HG02571 (cell line): ENCODE measurements around the gene AGBL5.

Source experiments
- ATAC-seq: cut with Tn5 transposase; IDR thresholded peaks from one replicate; pipeline ENCODE4 v1.9.1; 2021; ENCODE audit warnings: mild to moderate bottlenecking, moderate library complexity; ENCODE audit not compliant: unreplicated experiment

Gene AGBL5

DNA sequence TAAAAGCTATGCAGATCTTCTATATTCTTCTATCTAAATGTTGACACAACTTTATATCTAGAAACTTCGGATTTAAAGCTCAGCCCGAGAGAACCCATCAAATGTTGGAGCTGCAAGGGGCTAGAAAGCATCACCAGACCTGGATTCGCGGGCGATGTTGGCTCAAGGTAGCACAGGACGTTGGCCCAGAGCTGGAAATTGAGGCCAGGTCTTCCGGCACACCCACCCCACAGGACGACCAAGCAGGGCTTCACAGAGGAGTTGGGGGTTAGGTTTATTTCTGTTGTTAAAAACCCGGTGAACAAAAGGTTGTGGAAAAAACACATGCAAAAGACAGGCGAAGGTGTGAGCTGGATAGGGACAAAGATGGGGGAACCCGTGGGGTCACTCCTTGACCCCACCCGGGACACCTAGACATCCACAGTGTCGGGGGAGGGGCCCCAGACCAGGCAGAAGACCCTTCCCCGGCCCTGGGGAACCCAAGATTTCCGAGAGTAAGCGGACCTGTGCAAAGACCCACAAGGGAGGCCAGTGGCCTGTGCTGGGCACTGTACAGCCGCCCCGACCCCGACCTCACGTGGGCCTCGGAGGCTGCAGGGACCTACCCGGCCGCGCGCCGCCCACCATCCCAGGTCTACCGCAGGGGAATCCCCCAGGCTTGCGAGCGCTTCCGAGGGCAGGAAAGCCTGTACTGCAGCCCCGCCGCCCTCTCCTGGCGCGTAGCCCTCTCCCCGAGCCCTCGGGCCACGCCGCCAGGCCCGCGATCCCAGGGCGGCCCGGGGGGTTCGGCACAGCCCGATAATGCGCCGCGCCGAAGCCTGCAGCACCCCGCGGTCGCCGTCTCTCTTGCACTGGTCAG is 1.8 kb upstream of the AGBL5 start:
- peak; percentile 21 for ATAC-seq

DNA sequence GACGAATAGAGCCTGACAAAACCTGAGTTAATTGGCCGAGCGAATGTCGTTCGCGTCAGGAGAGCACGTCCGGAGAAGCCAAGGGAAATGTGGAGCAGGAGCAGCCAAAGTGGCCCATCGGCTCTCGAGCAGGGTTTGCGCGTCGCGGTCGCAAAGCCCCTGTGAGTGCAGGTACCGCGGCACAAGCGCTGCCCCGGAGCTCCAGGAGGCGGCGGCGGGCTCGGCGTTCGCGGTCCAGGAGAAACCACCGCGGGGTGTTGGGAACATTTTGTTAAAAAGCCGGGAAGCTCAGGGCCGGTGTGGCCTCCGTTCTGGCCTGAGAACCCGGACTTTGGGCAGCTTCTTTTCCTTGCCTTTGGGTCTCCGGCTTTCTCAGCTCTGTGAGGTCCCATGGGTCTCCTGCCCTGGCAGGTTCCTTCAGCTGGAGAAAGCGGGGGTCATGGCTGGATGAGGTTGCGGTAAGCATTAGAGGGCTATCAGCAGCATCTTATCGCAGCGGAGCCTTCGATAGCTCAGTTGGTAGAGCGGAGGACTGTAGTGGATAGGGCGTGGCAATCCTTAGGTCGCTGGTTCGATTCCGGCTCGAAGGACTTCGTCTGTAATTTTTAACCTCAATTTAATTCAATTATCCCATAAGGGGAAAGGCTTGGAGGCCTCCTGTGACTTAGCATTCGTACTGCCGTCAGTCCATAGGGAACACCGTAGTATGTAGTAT is 1.0 kb upstream of the AGBL5 start:
- peak; percentile 46 for ATAC-seq

DNA sequence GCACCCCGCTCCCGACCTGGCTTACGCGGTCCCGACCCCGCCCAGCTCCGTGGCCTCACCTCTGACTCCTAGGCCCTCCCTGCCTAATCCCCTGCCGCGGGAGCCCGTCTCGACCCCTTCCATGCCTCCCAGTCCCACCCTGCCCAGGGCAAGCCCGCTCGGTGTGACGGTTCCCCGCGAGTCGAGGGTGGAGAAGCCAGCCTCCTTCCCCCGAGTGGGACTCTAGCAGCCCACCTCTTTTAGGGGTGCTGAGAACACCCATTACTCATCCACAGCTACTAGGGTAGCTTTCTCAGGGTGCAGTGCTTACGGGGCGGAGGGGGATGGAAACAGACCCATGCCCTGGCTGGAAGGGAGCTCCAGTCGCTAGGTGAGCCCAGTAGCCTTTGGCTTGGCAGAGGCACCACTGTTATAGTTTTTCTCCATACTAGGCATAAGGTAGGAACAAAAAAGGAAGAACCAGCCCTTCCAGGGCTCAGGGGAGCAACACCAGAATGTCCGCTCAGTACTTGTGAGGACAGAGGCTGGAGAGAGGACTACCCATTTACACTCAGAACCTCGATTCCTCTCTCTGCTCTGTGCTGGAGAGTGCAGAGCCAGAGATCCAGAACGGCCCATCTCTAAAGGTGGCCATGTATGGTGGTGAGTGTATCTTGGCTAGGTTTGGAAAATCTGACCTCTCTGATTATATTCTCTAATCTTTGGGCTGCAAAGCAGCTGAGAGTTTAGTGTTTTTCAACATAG is 606 bp downstream of the AGBL5 start:
- no peak for ATAC-seq

DNA sequence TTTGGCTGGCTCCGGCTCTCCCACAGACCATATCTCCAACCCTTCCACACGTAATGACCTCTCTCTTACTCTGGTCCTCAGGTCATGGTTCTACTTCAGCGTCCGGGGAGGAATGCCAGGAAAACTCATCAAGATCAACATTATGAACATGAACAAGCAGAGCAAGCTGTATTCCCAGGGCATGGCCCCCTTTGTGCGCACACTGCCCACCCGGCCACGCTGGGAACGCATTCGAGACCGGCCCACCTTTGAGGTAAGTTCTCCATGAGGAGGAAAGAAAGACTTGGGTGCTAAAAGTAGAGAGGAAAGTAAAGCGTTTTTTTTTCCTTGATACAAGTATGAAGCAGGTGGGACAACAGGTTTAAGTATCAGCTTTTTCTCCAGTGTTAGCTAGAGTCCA is 1.9 kb downstream of the AGBL5 start:
- no peak for ATAC-seq

DNA sequence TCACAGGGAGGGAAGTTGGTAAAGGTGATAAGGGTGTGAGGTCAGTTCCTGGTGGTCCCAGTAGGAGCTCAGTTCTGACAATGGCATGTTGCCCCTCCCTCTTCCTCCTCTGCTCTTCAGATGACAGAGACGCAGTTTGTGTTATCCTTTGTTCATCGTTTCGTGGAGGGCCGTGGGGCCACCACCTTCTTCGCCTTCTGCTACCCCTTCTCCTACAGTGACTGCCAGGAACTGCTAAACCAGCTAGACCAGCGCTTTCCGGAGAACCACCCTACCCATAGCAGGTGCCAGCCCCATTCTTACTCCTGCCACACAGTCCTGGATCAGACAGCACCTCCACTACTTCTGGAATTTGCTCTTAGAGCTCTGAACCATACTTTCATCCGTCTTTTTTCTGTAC is 2.3 kb downstream of the AGBL5 start:
- no peak for ATAC-seq

DNA sequence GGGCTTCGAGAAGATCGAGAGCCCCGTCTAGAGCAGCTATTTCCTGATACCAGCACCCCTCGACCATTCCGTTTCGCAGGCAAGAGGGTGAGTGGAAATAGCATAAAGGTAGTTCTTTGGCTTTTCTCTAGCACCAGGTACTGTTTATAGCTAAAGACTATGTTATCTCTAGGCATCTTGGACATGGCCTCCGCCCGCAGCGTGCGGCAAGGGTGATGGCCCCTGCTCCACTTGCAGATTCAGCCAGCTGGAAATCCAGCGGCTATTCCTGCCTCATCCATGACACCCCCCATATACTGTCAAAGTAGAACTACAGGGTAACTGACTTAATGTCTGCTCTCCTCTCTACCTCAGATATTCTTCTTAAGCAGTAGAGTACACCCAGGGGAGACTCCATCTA is 3.3 kb downstream of the AGBL5 start:
- ATAC-seq, result no peak

DNA sequence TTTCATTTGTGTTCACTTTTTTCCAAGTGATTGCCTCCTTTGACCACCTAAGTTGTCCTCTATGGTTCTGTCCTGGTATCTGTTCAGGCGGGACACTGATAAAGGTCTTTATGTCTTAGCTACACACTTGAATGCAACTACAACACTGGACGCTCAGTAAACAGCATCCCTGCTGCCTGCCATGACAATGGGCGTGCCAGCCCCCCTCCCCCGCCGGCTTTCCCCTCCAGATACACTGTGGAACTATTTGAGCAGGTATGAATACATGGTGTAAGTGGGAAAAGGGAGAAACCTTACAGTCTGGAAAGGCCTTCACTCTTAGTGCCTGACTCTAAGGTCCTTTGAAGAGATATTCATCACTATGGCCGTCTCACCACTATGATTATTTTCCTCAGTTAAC is 5.7 kb downstream of the AGBL5 start:
- no peak for ATAC-seq

DNA sequence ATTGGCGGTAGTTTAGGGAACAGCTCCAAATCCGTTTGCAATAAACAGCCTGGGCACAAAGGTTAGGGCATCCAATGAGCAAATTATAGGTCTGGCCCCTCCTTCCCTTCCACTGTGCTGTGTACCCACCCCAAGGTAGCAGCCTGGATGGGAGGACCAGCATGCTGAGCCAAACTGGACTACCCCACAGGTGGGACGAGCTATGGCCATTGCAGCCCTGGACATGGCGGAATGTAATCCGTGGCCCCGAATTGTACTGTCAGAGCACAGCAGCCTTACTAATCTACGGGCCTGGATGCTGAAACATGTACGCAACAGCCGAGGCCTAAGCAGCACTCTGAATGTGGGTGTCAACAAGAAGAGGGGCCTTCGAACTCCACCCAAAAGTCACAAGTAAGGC is 6.7 kb downstream of the AGBL5 start:
- ATAC-seq, result no peak

DNA sequence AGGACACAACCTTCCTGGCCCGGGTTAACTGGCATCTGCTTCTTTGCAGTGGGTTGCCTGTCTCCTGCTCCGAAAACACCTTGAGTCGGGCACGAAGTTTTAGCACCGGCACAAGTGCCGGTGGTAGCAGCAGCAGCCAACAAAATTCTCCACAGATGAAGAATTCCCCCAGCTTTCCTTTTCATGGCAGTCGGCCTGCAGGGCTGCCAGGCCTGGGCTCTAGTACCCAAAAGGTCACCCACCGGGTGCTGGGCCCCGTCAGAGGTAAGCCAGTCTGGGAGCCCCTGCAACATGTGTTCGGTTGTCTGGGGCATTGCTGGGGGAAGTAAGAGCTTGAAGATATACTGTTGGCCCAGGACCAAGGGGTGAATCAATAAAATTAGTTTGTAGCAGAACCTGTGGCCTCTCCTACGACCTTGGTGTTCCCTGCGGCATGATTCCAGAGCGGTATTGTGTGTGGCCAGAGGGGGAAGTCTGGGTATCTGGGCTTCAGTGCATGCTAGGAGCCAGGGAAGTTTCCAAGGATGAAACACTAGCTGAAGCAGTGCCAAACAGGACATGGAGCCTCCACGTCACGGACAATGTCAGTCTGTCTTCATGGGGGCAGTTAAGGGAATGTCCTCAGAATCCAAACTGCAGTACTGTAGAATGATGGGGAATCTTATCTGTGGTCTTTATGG is 7.8 kb downstream of the AGBL5 start:
- no peak for ATAC-seq

DNA sequence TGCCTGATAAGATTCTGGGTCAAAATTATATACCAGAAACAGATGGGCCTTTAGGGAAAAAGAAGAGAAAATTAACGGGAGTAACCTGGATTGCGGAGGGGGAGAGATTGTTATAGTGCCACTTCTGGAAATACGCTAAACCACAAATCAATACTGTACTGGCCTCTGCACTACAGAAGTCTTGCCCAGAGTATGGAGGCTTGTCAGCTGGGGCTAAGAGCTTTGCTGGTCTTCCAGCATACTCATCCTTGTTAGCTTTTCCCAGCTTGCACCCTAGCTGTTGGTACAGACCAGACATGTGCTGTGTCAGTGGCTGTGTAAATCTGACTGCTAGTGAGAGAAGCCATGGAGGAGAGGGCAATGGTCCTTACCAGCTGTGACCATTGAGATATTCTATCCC is 8.9 kb downstream of the AGBL5 start:
- ATAC-seq, result no peak

DNA sequence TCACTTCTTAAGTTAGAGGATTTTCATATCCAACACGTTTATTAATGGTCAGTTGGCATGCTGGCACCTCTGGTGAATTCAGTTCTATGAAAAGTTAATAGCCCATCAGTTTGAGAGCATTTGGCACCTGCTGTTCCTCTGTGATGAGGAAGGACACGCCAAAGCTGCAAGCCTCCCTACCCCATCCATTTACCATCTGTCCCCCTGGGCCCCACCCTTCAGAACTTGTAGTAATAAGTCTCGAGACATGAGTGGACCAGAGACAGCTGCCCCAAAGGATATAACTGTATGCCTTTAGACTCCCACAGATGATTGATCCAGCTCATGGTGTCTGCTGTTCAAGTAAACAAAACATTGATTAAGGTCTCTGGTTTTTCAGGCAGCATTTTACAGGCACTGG is 13.7 kb downstream of the AGBL5 start:
- no peak for ATAC-seq

DNA sequence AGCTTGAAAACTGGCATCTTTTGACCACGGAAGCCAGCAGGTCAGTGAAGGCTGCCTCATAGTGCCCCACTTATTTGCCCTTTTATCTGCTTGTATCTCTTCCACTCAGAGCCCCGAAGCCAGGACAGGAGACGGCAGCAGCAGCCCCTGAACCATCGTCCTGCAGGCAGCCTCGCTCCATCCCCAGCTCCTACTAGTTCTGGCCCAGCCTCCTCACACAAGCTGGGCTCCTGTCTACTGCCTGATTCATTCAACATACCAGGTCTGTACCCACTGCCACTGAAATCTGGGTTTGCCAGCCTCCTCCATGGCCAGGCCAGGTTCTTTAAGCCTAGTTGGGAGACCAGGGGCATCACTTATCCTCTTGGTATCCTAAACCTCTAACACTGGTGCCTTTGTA is 15.9 kb downstream of the AGBL5 start:
- ATAC-seq, result no peak

DNA sequence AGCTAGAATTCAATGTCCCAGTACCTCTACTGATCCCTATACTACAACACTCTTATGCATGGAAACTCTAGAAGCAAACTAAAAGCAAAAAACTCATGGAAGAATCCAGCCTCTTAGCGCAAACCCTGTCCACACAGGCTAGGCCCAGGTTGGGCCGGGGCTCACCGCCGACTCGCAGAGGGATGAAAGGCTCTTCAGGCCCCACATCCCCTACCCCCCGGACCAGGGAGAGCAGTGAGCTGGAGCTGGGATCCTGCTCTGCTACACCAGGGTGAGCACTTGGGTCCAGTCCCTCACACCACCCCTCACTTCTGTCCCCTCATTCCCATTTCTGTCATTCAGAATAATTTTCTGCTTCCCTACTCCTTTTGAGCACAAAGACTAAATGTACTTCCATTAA is 18.0 kb downstream of the AGBL5 start:
- ATAC-seq, result no peak

DNA sequence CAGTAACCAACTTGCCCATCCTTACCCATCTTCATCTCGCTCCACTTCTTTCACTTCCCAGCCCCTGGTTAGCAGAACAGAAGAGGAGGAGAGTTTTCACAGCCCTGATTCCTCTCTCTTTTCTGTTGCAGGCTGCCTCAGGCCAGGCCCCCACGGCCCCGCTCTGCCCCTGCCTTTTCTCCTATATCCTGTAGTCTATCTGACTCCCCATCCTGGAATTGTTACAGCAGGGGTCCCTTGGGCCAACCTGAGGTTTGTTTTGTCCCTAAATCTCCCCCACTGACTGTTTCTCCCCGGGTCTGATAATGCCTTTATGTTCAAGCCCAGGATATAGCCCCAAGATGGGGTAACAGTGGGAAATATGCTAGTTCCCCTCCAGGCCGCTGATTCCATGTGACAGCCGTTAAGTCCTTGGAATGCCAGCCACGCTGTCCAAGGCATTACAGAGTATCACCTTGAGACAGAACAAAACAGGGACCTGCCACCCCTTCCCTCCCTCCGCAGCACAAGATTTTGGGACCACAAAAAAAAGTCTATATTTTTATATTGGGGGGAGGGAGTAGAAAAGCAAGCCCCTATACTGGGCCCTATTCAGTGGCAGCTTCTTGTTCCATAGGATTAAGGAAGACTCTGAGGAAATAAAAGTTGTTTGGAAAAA is 18.6 kb downstream of the AGBL5 start:
- ATAC-seq, result no peak

DNA sequence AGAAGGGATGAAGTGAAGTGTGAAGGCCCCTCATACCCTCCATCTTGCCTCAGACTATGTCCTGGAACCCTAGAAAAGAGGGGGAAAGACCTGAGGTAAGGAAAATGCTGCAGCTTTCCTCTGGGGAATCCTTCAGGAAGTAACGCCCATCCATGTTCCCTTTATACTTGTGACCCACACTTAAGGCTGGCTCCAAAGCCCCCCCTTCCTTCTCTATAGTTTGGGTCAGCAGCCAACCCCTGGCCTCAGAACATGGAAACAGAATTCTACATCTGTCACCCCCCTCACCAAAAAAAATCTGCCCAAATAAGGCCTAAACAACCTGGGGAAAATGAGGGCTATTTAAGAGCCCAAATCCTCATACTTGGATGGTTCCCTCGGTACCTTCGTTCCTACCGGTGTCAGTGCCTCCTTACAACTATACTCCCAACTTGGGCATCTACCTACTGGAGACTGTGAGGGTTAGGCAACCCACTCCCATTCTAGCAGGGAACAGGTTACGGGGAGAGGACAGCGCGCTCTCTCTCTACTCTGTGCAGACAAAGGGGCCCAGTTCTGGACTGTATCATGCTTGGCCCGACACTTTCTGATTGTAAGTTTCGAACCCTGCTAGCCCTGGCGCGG is 19.3 kb downstream of the AGBL5 start:
- ATAC-seq, result peak; percentile 6

DNA sequence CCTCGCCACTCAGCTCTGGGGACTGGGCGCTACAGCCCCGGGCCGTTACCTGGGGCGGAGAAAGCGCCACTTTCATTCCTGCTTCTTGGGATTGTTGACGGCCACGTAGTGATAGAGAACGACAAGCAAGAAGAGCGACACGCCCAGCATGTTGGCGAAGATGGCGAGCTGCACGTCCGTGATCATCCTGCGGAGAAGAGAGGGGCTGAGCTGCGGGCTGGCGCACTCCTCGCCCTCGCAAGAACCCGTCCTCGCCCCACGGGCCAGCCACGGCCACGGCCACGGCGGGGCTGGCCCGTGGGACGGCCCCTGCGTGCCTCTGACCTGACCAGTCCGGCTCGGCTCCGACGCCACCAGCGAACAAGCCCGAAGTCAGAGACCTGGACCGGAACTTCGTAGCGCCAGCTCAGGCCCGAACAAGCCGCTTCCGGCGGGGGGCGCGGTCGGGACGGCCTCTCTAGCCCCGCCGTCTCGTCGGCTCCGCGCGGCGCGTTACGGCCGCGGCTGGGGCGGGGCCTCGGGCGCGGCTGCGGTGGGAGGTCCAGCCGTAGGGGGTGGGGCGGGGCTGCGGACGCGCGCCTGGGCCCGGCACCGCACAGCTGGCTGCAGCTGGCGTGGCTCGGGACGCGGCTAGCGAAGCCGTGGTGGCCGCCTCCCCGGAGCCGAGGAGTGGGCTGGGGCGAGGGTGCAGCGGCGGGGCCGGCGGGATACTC is 20.0 kb downstream of the AGBL5 start, which contains the start of gene OST4:
Gene OST4 (minus strand): TSS at position 378 of the 713 bp plus-strand sequence.
- peak; percentile 76 for ATAC-seq

DNA sequence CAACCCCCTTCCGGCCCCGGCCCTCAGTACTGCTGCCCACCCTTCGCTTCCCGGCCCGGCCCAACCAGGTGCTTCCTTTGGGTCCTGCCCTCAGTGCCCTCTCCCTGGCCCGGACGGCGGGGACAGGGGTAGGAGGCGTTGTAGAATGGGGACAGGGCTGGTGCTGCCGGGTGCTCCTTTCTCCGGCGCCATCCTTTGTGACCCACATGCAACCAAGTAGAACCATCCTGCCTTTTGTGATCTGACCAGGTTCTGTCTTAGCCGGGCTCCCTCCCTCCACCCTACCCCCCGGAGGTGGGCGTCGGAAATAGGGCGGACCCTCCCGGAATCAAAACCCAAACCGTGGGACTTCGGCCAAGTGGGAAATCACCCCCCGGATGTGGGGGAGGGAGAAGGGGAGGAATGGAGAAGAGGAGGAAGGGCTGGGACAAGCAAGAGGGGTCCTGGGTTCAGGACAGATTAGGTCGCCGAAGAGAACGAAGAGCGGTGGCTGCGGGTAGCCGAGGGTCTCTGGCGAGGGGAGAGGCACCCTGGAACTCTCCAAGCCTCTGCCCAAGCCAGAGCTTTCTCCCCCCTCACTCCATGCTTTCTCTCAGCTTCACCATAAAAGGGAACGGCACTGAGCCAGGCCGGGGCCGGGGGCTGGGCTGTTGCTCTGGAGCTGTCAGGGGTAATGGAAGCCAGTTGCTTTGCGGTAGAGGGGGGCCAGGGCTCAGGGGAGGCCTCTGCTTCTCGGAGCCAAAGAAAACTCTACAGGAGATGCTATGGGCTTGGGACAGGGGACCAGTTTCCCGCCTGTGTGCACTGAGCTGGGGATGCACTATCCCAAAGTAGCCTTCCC is 20.7 kb downstream of the AGBL5 start:
- no peak for ATAC-seq

DNA sequence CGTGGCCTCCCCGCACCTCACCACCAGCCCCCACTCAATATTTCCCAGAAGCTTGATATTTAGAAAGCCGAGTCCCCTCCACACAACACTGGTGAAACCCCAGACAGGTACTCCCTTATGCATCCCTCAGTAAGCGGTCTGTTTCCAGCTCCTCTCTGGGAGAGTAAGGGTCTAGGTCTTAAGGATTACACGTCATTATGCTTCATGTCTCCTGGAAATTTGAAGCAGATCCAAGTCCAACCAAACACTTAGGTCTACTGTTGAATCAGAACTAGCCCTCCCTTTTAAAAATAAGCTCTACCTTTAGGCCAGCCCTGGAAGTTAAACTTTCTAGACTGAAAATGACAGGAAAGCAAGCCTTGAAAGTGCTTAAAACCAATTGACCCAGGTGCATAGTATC is 21.5 kb downstream of the AGBL5 start:
- ATAC-seq, result no peak

DNA sequence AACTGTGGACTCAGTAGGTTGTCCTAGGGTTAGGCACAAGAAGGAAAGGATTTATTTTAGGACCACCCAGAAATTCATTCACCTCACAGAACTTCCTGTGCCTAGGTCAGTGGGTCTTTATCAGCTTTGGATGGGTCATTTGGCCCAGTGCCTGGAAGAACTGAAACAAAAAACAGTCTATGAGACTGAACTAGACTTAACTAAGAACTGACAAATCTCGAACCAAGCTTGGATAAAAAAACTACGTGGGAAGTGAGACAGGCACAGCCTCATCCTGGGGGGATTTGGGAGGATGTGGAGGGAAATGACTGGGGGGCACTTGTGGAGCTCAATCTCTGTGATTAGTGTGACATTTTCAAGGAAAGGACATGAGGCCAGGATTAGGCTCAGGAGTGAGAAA is 22.3 kb downstream of the AGBL5 start:
- no peak for ATAC-seq
